Naive B cell (primary cell): ENCODE results near the gene IER3. TPM values are rescaled to one million over a fixed set of nuclear protein-coding genes. Genes with fewer than 3 reads are reported as not detected.

Experiments
- ATAC-seq, 2 donors: fragments of 150-1000 bp; cut with Tn5 transposase; 2 replicates each; pipeline ENCODE4 v1.10.0; 2021; ENCODE audit warnings: low read depth in 2 of 2, mild to moderate bottlenecking in 2 of 2, moderate library complexity in 2 of 2
- DNase-seq: peaks from one replicate; pipeline ENCODE4 v3.0.0; 2022
- H3K27ac Mint-ChIP-seq, 6 donors: one replicate each; pipeline ENCODE4 v1.8.0; 2020 to 2022; ENCODE audit warnings: mild to moderate bottlenecking in 6 of 6, mixed read lengths in 6 of 6, moderate library complexity in 5 of 6, inconsistent platforms in 2 of 6
- H3K27me3 Mint-ChIP-seq, 3 donors: one replicate each; pipeline ENCODE4 v1.8.0; 2021 to 2022; ENCODE audit warnings: mixed read lengths in 3 of 3, mild to moderate bottlenecking in 1 of 3
- H3K36me3 Mint-ChIP-seq, 2 donors: one replicate each; pipeline ENCODE4 v1.8.0; 2020 to 2022; ENCODE audit warnings: mixed read lengths in 2 of 2, inconsistent platforms in 1 of 2, mild to moderate bottlenecking in 1 of 2
- H3K4me1 Mint-ChIP-seq, 3 donors: one replicate each; pipeline ENCODE4 v1.8.0; 2020 to 2022; ENCODE audit warnings: mixed read lengths in 3 of 3, inconsistent platforms in 1 of 3, mild to moderate bottlenecking in 1 of 3, moderate library complexity in 1 of 3
- H3K4me3 Mint-ChIP-seq, 8 donors: one replicate each; pipeline ENCODE4 v1.8.0; 2020 to 2022; ENCODE audit warnings: mild to moderate bottlenecking in 8 of 8, mixed read lengths in 8 of 8, moderate library complexity in 8 of 8, inconsistent platforms in 2 of 8
- H3K9me3 Mint-ChIP-seq, 7 donors: one replicate each; pipeline ENCODE4 v1.8.0; 2020 to 2022; ENCODE audit warnings: mixed read lengths in 7 of 7, mild to moderate bottlenecking in 5 of 7, inconsistent platforms in 2 of 7, moderate library complexity in 1 of 7
- polyA plus RNA-seq, 6 donors: library from polyadenylated mRNA; unstranded; fragments of 300-500 nt; fragmentation: Illumina TruSeq; gene quantifications; one replicate each; pipeline ENCODE4 v1.2.3, GENCODE V29; 2021; ENCODE audit warnings: low read depth in 6 of 6

IER3 gene
- polyA plus RNA-seq, result under 1 TPM in 1 of 6 donors, not detected in 5; 0.31 TPM

- peaks cover 31 to 39% (median 34%) of the 10 kb centered on the region in 3 donors for H3K4me1 Mint-ChIP-seq
- H3K36me3 Mint-ChIP-seq, result no peaks in the 10 kb centered on the region
- ATAC-seq (peak; percentile 71 to 72), DNase-seq (peak; percentile 61)
- H3K9me3 Mint-ChIP-seq, result no peaks in the 10 kb centered on the region
- H3K27me3 Mint-ChIP-seq, result peaks cover 0 to 7% (median 0%) of the 10 kb centered on the region in 3 donors
- peak within 1 kb of the TSS; percentile 83 to 96 (median 90) for H3K4me3 Mint-ChIP-seq
- peak within 1 kb of the TSS; percentile 69 to 89 (median 76) for H3K27ac Mint-ChIP-seq
These were observed at the start of gene IER3 for GRCh38 chr6:30744054-30744805. Gene IER3 (minus strand): TSS chr6:30744547. CDS start chr6:30744518, 29 bp downstream.

- Mint-ChIP-seq H3K4me1 (peaks cover 11 to 26% (median 13%) of the 10 kb centered on the region in 3 donors), H3K27ac (peak overlapping the region; percentile 86 to 96 (median 92)), H3K9me3 (no peaks in the 10 kb centered on the region), H3K4me3 (peak overlapping the region in 7 of 8 donors; percentile 61 to 87 (median 74)), H3K36me3 (no peaks in the 10 kb centered on the region), H3K27me3 (peaks cover 0 to 23% (median 17%) of the 10 kb centered on the region in 3 donors)
- ATAC-seq (peak; percentile 94 to 97), DNase-seq (peak; percentile 23)
These were observed 49.3 kb upstream of the IER3 start for GRCh38 chr6:30793521-30794194.

GRCh38 chr6:30792786-30793185 lies 48.4 kb upstream of the IER3 start:
- Mint-ChIP-seq H3K4me3 (peak overlapping the region in 1 of 8 donors; percentile 48), H3K27me3 (peaks cover 0 to 23% (median 23%) of the 10 kb centered on the region in 3 donors), H3K9me3 (no peaks in the 10 kb centered on the region), H3K27ac (peak overlapping the region in 2 of 6 donors; percentile 75 to 81), H3K36me3 (no peaks in the 10 kb centered on the region), H3K4me1 (peaks cover 11 to 26% (median 13%) of the 10 kb centered on the region in 3 donors)
- DNase-seq, result no peak
- ATAC-seq, result no peak

- no peak for ATAC-seq
- Mint-ChIP-seq H3K36me3 (no peaks in the 10 kb centered on the region), H3K9me3 (no peaks in the 10 kb centered on the region), H3K4me1 (peaks cover 11 to 26% (median 13%) of the 10 kb centered on the region in 3 donors), H3K27ac (peak overlapping the region in 2 of 6 donors; percentile 49 to 56), H3K4me3 (no peak overlapping the region), H3K27me3 (peaks cover 0 to 24% (median 23%) of the 10 kb centered on the region in 3 donors)
- no peak for DNase-seq
These were observed 46.5 kb upstream of the IER3 start for GRCh38 chr6:30790724-30791383.

- DNase-seq, result no peak
- no peaks in the 10 kb centered on the region for H3K9me3 Mint-ChIP-seq
- H3K27ac Mint-ChIP-seq, result no peak overlapping the region
- peaks cover 0 to 24% (median 23%) of the 10 kb centered on the region in 3 donors for H3K27me3 Mint-ChIP-seq
- H3K36me3 Mint-ChIP-seq, result no peaks in the 10 kb centered on the region
- no peak overlapping the region for H3K4me3 Mint-ChIP-seq
- peaks cover 8 to 17% (median 13%) of the 10 kb centered on the region in 3 donors for H3K4me1 Mint-ChIP-seq
- ATAC-seq, result no peak
These were observed 45.3 kb upstream of the IER3 start for GRCh38 chr6:30789606-30790005.

GRCh38 chr6:30787954-30788353 lies 43.6 kb upstream of the IER3 start:
- Mint-ChIP-seq H3K9me3 (no peaks in the 10 kb centered on the region), H3K27ac (no peak overlapping the region)
- no peak for ATAC-seq

GRCh38 chr6:30782425-30783014 lies 38.2 kb upstream of the IER3 start:
- Mint-ChIP-seq H3K4me3 (peak overlapping the region in 2 of 8 donors; percentile 18 to 20), H3K36me3 (no peaks in the 10 kb centered on the region), H3K27me3 (peaks cover 0 to 16% (median 13%) of the 10 kb centered on the region in 3 donors), H3K4me1 (peaks cover 12 to 20% (median 18%) of the 10 kb centered on the region in 3 donors), H3K27ac (peak overlapping the region in 3 of 6 donors; percentile 55 to 65 (median 62)), H3K9me3 (no peaks in the 10 kb centered on the region)
- ATAC-seq (no peak), DNase-seq (no peak)

More at GRCh38 chr6:30787954-30788353, 43.6 kb upstream of the IER3 start:
- peaks cover 0 to 3% (median 0%) of the 10 kb centered on the region in 3 donors for H3K4me1 Mint-ChIP-seq
- no peak overlapping the region for H3K4me3 Mint-ChIP-seq
- no peak for DNase-seq
- H3K27me3 Mint-ChIP-seq, result peaks cover 0 to 24% (median 23%) of the 10 kb centered on the region in 3 donors
- H3K36me3 Mint-ChIP-seq, result no peaks in the 10 kb centered on the region

GRCh38 chr6:30781743-30782424 lies 37.5 kb upstream of the IER3 start:
- peaks cover 12 to 20% (median 18%) of the 10 kb centered on the region in 3 donors for H3K4me1 Mint-ChIP-seq
- H3K9me3 Mint-ChIP-seq, result no peaks in the 10 kb centered on the region
- no peaks in the 10 kb centered on the region for H3K36me3 Mint-ChIP-seq
- peak overlapping the region; percentile 48 to 88 (median 74) for H3K27ac Mint-ChIP-seq
- peak overlapping the region in 4 of 8 donors; percentile 14 to 40 (median 19) for H3K4me3 Mint-ChIP-seq
- H3K27me3 Mint-ChIP-seq, result peaks cover 0 to 20% (median 18%) of the 10 kb centered on the region in 3 donors
- DNase-seq (peak; percentile 52), ATAC-seq (peak; percentile 89 to 90)

GRCh38 chr6:30781395-30781742 lies 37.0 kb upstream of the IER3 start:
- peak overlapping the region in 4 of 6 donors; percentile 48 to 88 (median 60) for H3K27ac Mint-ChIP-seq
- H3K4me3 Mint-ChIP-seq, result peak overlapping the region in 2 of 8 donors; percentile 10 to 19
- peaks cover 0 to 20% (median 18%) of the 10 kb centered on the region in 3 donors for H3K27me3 Mint-ChIP-seq
- H3K9me3 Mint-ChIP-seq, result no peaks in the 10 kb centered on the region
- no peak for ATAC-seq
- DNase-seq, result no peak
- peaks cover 12 to 20% (median 18%) of the 10 kb centered on the region in 3 donors for H3K4me1 Mint-ChIP-seq
- H3K36me3 Mint-ChIP-seq, result no peaks in the 10 kb centered on the region

- DNase-seq (no peak), ATAC-seq (no peak)
- H3K27ac Mint-ChIP-seq, result peak overlapping the region in 3 of 6 donors; percentile 43 to 88 (median 69)
- peak overlapping the region in 2 of 8 donors; percentile 41 to 78 for H3K4me3 Mint-ChIP-seq
- H3K9me3 Mint-ChIP-seq, result no peaks in the 10 kb centered on the region
- H3K27me3 Mint-ChIP-seq, result peaks cover 0 to 20% (median 18%) of the 10 kb centered on the region in 3 donors
- H3K36me3 Mint-ChIP-seq, result no peaks in the 10 kb centered on the region
- H3K4me1 Mint-ChIP-seq, result peaks cover 12 to 20% (median 18%) of the 10 kb centered on the region in 3 donors
These were observed 36.2 kb upstream of the IER3 start for GRCh38 chr6:30780642-30780920.

GRCh38 chr6:30779850-30780641 lies 35.7 kb upstream of the IER3 start:
- Mint-ChIP-seq H3K27me3 (peaks cover 0 to 20% (median 18%) of the 10 kb centered on the region in 3 donors), H3K9me3 (no peaks in the 10 kb centered on the region), H3K36me3 (no peaks in the 10 kb centered on the region), H3K27ac (peak overlapping the region in 3 of 6 donors; percentile 43 to 88 (median 69)), H3K4me1 (peaks cover 12 to 20% (median 18%) of the 10 kb centered on the region in 3 donors), H3K4me3 (peak overlapping the region in 1 of 8 donors; percentile 78)
- DNase-seq (no peak), ATAC-seq (no peak)
